ENCODE results near the gene GLP2R.

DNA sequence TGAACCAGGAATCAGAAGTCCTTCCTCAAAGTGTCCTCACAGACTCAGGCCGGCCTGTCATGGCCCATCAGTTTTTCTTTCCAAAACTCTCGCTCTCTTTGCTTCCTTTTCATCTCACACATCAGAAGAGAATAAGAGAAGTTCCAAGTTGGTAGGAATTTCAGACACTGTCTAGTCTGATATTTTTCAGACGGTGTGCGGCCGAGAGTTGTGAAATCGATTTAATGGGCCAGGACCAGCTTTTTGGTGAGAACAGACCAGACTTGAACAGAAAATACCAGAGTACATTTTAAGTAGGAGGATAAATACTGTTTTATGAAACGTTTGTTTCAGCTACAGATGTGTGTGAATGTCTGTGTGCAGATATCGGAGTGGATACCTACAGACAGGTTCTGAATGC lies 104.1 kb downstream of the GLP2R start:
- TF ChIP-seq CTCF (conservative IDR thresholded peaks at IDR 0.05) (no peak), ZFX (IDR thresholded peaks at IDR 0.05) (no peak)

Measured in C4-2B (cell line).